SH-SY5Y (cell line): ENCODE data around the gene FAM120A.

Experiments
- GATA2 ChIP-seq: IDR thresholded peaks from 2 replicates; pipeline ENCODE4 v1.6.1; 2011; ENCODE audit warnings: mild to moderate bottlenecking, low read depth, low read length
- GATA3 ChIP-seq: IDR thresholded peaks from 2 replicates; pipeline ENCODE4 v1.6.1; 2011; ENCODE audit warnings: low read depth, mild to moderate bottlenecking, low read length, moderate library complexity

The FAM120A gene

DNA sequence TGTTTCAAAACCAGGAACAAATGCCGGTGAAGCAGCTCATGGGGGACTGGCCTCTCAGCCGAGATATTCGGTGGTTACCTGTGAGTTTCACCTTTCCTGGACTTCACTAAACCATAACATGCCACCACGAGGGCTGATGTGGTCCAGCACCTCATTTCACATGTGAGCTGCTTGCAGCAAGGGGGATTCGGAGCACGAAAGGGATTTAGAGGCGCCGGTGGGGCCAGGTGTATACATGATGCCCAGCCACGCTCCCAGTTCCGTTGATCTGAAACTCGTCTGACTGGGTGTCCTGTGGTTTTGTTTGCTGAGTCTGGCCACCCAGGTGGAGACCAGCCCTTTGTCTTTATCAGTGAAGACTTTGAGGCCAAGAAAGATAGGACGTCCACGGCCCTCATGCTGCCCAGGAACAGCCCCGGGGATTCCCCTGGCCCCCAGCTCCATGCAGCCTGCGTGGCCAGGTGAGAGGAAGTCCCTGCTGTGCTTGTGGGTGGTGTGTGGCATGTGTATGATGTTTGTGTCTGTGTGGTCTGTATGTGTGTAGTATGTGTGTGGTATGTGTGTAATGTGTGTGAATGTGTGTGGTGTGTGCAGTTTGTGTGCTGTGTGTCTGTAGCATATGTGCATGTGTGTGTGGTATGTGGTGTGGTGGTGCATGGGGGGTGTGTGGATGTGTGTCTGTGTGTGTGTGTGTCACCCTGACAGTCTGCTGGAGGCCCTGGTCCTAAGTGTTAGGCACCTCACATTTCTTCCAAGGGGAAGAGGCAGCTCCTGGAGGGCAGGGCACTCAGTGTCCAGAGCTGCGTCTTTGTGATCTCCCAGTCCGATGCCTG, 148.3 kb downstream of the FAM120A start:
- no peak for TF ChIP-seq GATA2
- no peak for TF ChIP-seq GATA3

DNA sequence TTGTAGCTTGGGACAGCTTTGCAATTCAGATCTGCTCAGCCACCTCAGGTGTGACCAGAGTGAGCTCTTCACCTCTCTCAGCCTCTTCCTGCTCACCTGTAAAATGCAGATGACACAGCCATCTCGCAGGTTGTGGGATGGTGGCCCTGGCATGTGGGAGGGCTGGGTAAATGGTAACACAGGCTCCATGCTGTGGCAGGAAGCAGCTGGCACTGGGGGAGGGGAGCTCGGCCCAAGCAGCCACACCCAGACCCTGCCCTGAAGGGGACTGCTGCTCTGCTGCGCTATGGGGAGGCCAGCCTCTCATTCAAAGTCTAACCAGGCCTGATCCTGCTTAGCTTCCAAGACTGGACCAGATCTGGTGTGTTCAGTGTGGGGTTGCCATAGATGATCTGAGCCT, 149.0 kb downstream of the FAM120A start:
- TF ChIP-seq GATA2 (no peak), GATA3 (no peak)

DNA sequence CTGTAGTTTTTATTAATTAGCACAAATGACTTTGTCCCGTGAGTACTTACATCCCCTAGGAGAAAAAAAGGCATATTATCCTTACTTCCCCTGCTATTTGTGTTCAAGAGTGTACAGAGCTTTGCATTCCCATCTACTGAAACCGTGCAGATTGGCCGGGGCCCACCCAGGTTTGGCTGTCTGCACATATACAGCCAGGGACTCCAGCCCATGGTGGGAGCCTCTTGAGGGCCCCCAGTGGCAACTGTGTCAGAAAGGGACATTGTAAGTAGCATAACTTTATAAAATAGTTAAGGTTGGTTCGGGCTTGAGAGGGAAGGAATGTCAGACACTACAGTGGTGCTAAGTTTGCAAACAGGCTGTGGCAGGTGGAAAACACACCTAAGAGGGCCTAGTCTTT, 149.6 kb downstream of the FAM120A start:
- TF ChIP-seq GATA2 (no peak), GATA3 (no peak)

DNA sequence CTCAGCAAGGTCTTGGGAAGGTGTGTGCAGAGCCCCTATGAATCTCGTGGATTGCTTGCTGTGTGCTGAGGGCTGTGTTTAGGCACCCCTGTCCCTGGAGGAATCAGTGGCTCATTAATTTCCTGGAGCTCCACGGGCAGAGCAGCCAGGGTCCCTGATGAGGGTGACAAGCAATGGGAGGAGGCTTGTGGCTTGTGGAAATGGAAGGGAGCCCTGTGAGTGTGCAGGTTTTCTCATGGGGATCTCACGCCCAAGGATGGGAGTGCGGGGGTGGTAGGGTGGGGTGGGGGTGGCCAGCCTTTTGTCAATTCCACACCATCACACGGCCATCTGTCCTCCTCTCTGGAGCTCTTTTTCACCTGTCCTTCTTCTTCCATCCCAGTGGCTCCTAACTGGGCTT, 150.2 kb downstream of the FAM120A start:
- TF ChIP-seq GATA3, result no peak
- no peak for TF ChIP-seq GATA2

DNA sequence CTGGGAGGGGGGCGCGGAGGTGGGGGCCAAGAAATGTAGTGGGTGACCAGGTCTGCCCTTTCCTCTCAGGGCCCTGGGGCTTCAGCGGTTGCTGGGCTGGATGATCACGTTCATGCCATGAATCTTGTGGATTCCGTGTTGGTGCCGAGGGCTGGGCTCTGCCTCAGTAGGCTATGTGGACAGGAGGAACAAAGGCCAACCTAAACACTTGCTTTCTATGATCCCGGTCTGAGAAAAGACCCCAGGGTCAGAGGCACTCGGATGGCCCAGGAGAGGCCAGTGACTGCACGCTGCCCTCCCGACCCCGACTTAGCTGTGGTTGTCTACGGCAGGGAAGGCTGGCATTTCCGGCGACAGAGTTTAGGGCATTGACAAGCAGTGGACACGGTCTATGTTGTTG, 151.5 kb downstream of the FAM120A start:
- TF ChIP-seq GATA2 (no peak), GATA3 (no peak)

DNA sequence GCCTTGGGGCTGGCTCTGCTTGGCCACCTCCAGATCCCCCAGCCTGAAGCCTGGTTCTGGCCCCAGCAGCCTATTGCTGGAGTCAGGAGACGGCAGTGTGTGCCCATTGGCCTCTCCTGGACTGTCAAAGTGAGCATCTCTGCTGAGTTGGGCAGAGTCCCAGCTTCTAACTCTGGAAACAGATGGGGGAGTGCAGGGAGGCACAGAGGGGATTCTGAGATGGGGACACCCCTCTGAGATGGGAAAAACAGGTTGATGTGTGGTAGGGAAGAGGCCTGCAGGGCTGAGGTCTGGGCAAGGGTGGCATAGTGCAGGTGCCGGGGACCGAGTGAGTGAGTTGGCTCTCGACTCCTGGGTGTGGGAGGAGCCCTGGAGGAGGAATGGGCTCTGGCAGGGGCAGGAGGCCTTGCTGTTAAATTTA, 152.4 kb downstream of the FAM120A start:
- TF ChIP-seq GATA2 (no peak), GATA3 (no peak)

DNA sequence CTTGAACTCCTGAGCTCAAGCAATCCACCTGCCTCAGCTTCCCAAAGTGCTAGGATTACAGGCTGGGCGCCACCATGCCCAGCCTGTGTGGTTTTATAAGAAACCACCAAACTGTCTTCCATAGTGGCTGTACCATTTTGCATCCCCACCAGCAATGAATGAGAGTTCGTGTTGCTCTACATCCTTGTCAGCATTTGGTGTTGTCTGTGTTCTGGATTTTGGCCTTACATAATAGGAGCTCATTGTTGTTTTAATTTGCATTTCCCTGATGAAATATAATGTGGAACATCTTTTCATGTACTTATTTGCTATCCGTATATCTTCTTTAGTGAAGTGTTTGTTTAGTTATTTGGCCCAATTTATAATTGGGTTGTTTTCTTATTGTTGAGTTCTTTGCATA, 154.7 kb downstream of the FAM120A start:
- TF ChIP-seq GATA2, result no peak
- TF ChIP-seq GATA3, result no peak

DNA sequence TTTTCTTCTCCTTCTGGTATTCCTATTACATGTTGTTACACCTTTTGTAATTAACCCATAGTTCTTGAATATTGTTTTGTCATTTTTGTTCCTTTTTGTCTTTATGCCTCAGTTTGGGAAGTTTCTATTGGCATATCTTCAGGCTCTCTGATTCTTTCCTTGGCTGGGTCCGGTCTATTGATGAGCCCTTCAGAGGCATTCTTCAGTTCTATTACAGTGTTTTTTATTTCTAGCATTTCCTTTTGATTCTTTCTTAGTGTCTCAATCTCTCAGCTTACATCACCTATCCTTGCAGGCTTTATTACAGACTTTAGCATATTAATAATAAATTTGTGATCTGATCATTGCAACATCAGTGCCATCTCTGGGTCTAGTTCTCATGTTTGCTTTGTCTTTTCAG, 158.7 kb downstream of the FAM120A start:
- TF ChIP-seq GATA2 (no peak), GATA3 (no peak)

DNA sequence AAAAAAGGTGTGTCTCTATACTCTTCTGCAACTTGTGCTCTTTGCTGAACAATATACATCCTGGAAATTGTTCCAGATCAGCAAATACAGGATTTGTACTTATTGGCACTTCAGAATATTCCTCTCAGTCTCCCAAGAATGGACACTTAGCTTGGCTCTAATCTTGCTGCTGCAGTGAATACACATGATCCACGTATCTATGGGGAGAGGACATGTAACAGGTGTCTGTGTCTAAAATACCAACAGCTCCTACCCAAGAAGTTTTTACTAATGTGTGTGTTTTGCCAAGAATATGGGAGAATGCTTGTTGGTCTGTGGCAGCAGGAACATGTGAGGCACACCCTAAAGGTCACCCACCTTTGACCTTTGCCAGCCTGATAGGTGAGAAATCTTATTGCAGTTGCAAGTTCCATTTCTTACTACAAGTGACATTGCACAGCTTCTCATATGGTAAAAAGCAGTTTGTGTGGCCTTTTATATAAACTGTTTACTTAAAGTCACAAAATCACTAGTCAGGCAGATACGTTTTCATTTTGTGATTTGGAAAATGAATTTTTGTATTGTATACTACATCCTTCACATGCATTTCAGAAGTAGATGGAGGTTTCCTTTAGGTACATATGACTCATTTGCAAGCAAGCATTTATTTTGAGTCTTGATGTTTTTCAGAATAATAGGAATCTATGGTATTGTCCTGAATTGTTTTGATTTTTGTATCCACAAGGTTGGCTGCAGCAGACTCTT, 160.7 kb downstream of the FAM120A start:
- TF ChIP-seq GATA3 (no peak), GATA2 (no peak)

DNA sequence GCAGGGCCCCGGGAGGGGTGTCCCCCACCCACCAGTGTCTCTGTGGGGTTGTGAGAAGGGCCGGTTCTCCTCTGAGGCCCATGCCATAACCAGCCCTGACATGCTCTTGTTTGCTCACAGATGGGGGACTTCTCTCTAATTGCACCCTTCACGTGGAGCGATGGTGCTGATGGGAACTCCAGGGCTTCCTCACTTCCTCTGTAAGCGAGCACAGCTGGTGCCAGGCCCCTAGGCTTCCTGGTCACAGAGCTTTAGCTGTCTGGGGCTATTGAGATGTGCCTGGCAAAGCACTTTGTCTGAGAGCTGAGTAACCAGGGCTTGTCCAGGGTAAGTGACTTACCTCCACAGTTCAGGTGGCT, 161.3 kb downstream of the FAM120A start:
- TF ChIP-seq GATA3 (no peak), GATA2 (no peak)

DNA sequence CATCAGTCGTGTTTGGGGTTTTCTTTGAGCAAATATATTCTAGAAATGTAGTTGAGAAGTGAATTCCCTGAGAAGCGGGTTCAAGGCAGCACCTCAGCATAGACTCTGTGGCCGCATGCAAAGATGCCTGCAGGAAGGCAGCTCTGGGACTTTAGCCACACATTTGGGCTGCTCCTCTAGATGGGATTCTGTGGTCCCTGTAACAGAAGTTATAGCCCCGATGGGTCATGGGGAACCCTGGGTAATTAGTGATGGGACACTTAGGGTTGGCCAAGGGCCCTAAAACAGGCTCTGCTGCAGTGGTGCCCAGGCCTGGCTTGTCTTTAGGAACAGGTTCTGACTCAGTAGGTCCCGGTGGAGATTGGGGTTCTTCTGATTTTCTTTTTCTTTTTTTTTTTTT, 161.7 kb downstream of the FAM120A start:
- TF ChIP-seq GATA2 (no peak), GATA3 (no peak)

DNA sequence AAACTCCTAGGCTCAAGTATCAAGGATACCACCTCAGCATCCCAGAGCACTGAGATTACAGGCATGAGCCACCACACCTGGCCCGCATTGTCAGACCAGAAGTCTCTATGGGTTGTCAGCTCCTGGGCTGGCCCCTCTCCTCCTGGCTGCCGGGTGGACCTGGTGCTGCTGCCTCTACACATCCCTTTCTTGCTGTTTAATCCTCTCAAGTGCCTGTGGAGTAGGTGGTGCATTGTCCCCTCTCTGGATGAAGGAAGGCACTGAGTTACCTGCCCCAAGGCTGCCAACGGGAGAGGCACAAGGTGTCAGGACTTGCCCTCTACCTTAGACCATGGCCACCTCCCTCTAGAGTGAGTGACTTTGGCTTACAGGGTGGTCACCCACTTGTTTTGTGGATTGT, 162.3 kb downstream of the FAM120A start:
- no peak for TF ChIP-seq GATA3
- TF ChIP-seq GATA2, result no peak

DNA sequence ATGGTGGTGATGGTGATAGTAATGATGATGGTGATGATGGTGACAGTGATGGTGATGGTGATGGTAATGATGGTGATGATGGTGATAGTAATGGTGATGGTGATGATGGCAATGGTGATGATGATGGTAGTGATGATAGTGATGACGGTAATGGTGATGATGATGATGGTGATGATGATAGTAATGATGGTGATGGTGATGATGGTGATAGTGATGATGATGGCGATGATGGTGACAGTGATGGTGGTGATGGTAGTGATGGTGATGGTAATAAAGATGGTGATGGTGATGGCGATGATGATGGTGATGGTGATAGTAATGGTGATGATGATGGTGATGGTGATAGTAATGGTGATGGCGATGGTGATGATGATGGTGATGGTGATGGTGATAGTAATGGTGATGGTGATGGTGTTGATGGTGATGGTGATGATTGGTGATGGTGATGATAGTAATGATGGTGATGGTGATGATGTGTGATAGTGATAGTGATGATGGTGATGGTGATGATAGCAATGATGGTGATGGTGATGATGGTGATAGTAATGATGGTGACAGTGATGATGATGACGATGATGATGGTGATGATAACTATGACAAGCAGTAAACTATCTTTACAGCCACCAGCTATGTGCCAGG, 163.5 kb downstream of the FAM120A start:
- TF ChIP-seq GATA3 (no peak), GATA2 (no peak)
